Measurements from ENCODE around the gene TCIRG1. TPM values are rescaled to one million over a fixed set of nuclear protein-coding genes. Genes with fewer than 3 reads are reported as not detected.

TCIRG1 gene
- total and polyA plus RNA-seq, 2 of the 13 experiments (the other 11 are each of a cell fraction or from before 2014, with no cell fraction given), result 48.0 to 69.6 TPM

DNA sequence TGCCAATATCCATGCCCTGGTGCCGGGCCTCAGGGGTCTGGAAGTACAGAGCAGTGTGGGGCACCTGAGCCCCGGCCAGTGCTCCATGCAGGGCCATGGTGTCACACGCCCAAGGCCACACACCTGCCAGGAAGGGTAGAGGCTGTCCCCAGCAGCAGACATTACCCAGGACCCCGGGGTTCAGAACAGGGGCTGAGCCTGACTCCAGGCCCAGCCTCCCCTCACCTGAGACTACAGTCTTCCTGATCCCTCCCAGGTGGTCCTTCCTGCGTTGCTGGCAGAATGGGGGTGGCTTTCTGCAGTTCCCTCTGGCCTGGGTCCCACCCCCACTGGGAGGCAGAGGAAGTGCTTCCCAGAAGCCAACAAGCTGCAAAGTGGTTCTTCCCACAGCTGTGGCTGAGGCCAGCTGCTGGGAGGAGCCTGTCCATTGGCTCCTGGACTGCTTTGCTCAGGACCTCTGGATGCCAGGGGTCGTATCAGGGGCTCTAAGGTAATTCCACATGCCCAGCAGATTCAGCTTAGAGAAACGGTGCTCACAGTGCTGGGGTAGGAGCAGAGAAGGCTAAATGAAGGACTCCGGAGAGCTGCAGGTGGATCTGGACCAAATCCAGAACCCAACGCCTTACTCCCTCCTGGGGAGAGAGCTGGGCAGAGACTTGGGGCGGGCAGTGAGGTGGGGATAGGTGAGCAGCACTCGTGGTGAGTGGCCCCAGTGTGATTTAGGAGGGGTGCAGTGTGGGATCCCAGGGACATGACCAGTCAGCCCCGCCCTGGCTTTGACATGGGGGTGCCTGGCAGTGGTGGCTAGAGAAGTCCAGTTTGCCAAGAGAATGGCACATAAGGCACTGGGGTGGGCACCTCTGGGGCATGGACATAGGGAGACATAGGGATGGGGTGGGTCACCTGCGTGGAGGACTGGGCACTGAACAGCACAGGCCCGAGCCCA, 12.6 kb downstream of the TCIRG1 start:
- intact Hi-C loops (cut with micrococcal nuclease; ENCODE audit: unreplicated experiment), result no loop called here
- ChIA-PET POLR2A (interaction anchor here (1.1 to 2.8 kb wide), 7 partner anchors 9 to 41 kb away, joined by 3 to 11 read pairs (median 6); partner anchors contain the start of genes ALDH3B1 and TCIRG1), CTCF (ENCODE audit: low intra/inter-chr PET ratio, low total read pairs) (no interaction called here)
- Histone ChIP-seq H4K20me1 (ENCODE audit: insufficient read depth, low read length) (peaks cover 5% of the 10 kb centered on the region; the same call in 1 of the 2 replicates), H3K9me3 (ENCODE audit: low read length) (no peaks in the 10 kb centered on the region), H3K79me2 (ENCODE audit: insufficient read depth, low read length) (no peaks in the 10 kb centered on the region), H2AFZ (ENCODE audit: low read length) (no peak overlapping the region), H3K4me2 (ENCODE audit: low read depth, low read length) (no peak overlapping the region), H3K36me3 (replicated peaks in 1 of 2; ENCODE audit: control insufficient read depth in 1 of 2, insufficient read depth in 2 of 2, low read length in 2 of 2) (peaks cover 18 to 30% of the 10 kb centered on the region in 2 experiments), H3K27me3 (ENCODE audit: control insufficient read depth in 1 of 2, insufficient read depth in 2 of 2, low read length in 2 of 2) (no peaks in the 10 kb centered on the region), H3K9ac (ENCODE audit: insufficient read depth, low read depth, low read length) (no peak overlapping the region), H3K4me1 (ENCODE audit: insufficient read depth, low read length) (no peaks in the 10 kb centered on the region), H3K4me3 (replicated peaks in 1 of 3; ENCODE audit: insufficient read depth in 1 of 3, low read depth in 2 of 3, low read length in 3 of 3) (no peak overlapping the region), H3K27ac (ENCODE audit: extremely low read length, insufficient read depth, low read length) (no peak overlapping the region)
- BruUV-seq (replicated peaks), result no TSS peak
- in situ Hi-C loops (cut with HindIII; ENCODE audit: extremely low pct_ligation_motif_present, low pct_unique_long_range_greater_than_20kb), result no loop called here
- FAIRE-seq (no peak), DNase-seq (ENCODE audit: low spot score) (no peak), ATAC-seq (peak; percentile 17)
- WGBS (ENCODE audit: low lambda C conversion rate), result 95% methylated on average over 12 of the region's 14 CpGs
- no peak for TF ChIP-seq SKI (IDR thresholded peaks at IDR 0.05; ENCODE audit: partially characterized antibody)
- no peak for TF ChIP-seq CBX1 (IDR thresholded peaks at IDR 0.05; ENCODE audit: low read depth)
- peak in 1 of 2 experiments; percentile 60; a peak in 2 of 4 replicates for TF ChIP-seq POLR2A (IDR thresholded peaks at IDR 0.05; ENCODE audit: insufficient read depth in 1 of 2, low read depth in 2 of 2, low read length in 2 of 2)
- TF ChIP-seq GLI4 (CRISPR knock-in tag; IDR thresholded peaks at IDR 0.05; ENCODE audit: borderline replicate concordance), result no peak
- TF ChIP-seq MAF1 (CRISPR knock-in tag; IDR thresholded peaks at IDR 0.05; ENCODE audit: borderline replicate concordance), result no peak
- TF ChIP-seq, protein P1, sequence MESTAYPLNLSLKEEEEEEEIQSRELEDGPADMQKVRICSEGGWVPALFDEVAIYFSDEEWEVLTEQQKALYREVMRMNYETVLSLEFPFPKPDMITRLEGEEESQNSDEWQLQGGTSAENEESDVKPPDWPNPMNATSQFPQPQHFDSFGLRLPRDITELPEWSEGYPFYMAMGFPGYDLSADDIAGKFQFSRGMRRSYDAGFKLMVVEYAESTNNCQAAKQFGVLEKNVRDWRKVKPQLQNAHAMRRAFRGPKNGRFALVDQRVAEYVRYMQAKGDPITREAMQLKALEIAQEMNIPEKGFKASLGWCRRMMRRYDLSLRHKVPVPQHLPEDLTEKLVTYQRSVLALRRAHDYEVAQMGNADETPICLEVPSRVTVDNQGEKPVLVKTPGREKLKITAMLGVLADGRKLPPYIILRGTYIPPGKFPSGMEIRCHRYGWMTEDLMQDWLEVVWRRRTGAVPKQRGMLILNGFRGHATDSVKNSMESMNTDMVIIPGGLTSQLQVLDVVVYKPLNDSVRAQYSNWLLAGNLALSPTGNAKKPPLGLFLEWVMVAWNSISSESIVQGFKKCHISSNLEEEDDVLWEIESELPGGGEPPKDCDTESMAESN (CRISPR knock-in tag; conservative IDR thresholded peaks at IDR 0.05), result no peak
- no peak for TF ChIP-seq ZNF879 (CRISPR knock-in tag; IDR thresholded peaks at IDR 0.05)
- 0 out of 2 replicates have a peak, but pooled peaks have one; percentile 2 for TF ChIP-seq FIP1L1 (IDR thresholded peaks at IDR 0.05; ENCODE audit: borderline replicate concordance, insufficient read depth, low read depth, low read length)
- peak; percentile 88 for TF ChIP-seq AKAP8 (CRISPR knock-in tag; IDR thresholded peaks at IDR 0.05)
- no peak for TF ChIP-seq TEAD2 (CRISPR knock-in tag; IDR thresholded peaks at IDR 0.05)
- peak; percentile 75 for TF ChIP-seq AGO2 (optimal IDR thresholded peaks at IDR 0.05; ENCODE audit: low read depth, low read length)
- TF ChIP-seq RBM22 (optimal IDR thresholded peaks at IDR 0.05; ENCODE audit: low read length), result peak; percentile 12
- peak; percentile 13 for TF ChIP-seq ZC3H13 (CRISPR knock-in tag; IDR thresholded peaks at IDR 0.05)
- TF ChIP-seq ZNF546 (CRISPR knock-in tag; conservative IDR thresholded peaks at IDR 0.05), result 0 out of 2 replicates have a peak, but pooled peaks have one; percentile 28
- 0 out of 2 replicates have a peak, but pooled peaks have one; percentile 20 for TF ChIP-seq ZNF589 (CRISPR knock-in tag; conservative IDR thresholded peaks at IDR 0.05)
- 0 out of 2 replicates have a peak, but pooled peaks have one; percentile 13 for TF ChIP-seq NRL (CRISPR knock-in tag; IDR thresholded peaks at IDR 0.05; ENCODE audit: borderline replicate concordance)
- TF ChIP-seq SAFB2 (CRISPR knock-in tag; IDR thresholded peaks at IDR 0.05; ENCODE audit: borderline replicate concordance, low read depth), result 0 out of 2 replicates have a peak, but pooled peaks have one; percentile 32
- peak; percentile 9 for TF ChIP-seq POLR2G (IDR thresholded peaks at IDR 0.05; ENCODE audit: low read depth, low read length)
- no peak for TF ChIP-seq ZNF101 (CRISPR knock-in tag; IDR thresholded peaks at IDR 0.05; ENCODE audit: borderline replicate concordance, low read depth)
- 0 out of 2 replicates have a peak, but pooled peaks have one; percentile 30 for TF ChIP-seq SPEN (CRISPR knock-in tag; IDR thresholded peaks at IDR 0.05; ENCODE audit: low read depth)
- no peak for TF ChIP-seq ZNF713 (CRISPR knock-in tag; IDR thresholded peaks at IDR 0.05)
- no peak for TF ChIP-seq ISX (CRISPR knock-in tag; conservative IDR thresholded peaks at IDR 0.05)

Data from HepG2 (cell line).